Inflammatory macrophage (primary cell): Measurements from ENCODE around the gene ZNG1F.
"Not testable (repeated sequence)": the region's sequence is repeated elsewhere in the genome, so short reads cannot be mapped to it uniquely, and the experiment has no call there.

Experiments
- DNase-seq, 2 donors: peaks; one replicate each; pipeline ENCODE4 v3.0.0-alpha.2; 2020 to 2022

Gene ZNG1F

GRCh38 chr9:41082358-41082757 lies 106.8 kb downstream of the ZNG1F start:
- not testable (repeated sequence) for DNase-seq
